ENCODE data around the gene SS18. TPM values are rescaled to one million over a fixed set of nuclear protein-coding genes. Genes with fewer than 3 reads are reported as not detected.

The SS18 gene
- total and polyA plus RNA-seq, 5 experiments from 2014 or later, result 28.3 to 85.7 (median 36.4) TPM

GRCh38 chr18:25983730-25984129 is 106.7 kb downstream of the SS18 start:
- Mint-ChIP-seq H3K4me1 (peaks cover 0 to 3% (median 1%) of the 10 kb centered on the region in 4 donors), H3K4me3 (no peak overlapping the region), H3K9me3 (peaks cover 0 to 3% (median 0%) of the 10 kb centered on the region in 9 donors), H3K36me3 (peaks cover 0 to 5% (median 0%) of the 10 kb centered on the region in 3 donors), H3K27me3 (peaks cover 0 to 15% (median 2%) of the 10 kb centered on the region in 5 donors), H3K27ac (no peak overlapping the region)
- ATAC-seq, result no peak
- POLR2A ChIA-PET, result no interaction called here
- no peak for DNase-seq

GRCh38 chr18:25982961-25983360 is 107.5 kb downstream of the SS18 start:
- peaks cover 0 to 3% (median 1%) of the 10 kb centered on the region in 4 donors for H3K4me1 Mint-ChIP-seq
- no peak overlapping the region for H3K27ac Mint-ChIP-seq
- no peak overlapping the region for H3K4me3 Mint-ChIP-seq
- ATAC-seq (no peak), DNase-seq (no peak)
- peaks cover 0 to 14% (median 2%) of the 10 kb centered on the region in 5 donors for H3K27me3 Mint-ChIP-seq
- peaks cover 0 to 5% (median 0%) of the 10 kb centered on the region in 3 donors for H3K36me3 Mint-ChIP-seq
- peaks cover 0 to 3% (median 0%) of the 10 kb centered on the region in 9 donors for H3K9me3 Mint-ChIP-seq
- POLR2A ChIA-PET, result no interaction called here

DNA sequence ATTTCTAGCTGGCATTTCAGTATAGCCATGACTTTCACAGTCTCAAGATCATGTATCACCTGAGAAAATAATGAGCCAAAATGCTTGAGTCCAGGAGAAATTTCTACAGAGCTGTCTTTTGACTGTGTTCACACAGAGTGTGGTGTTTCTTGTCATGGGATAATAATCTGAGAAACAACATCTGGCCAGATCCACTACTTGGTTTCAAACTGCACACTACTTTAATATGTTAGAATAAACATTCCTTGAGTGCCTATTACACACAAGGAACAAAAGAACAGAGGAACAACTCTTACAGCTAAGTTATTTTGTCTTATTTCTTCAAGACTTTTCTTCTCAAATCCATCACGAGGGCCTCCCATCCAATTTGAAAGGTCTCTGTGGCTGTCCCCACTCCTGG is 108.3 kb downstream of the SS18 start:
- ATAC-seq, result no peak
- POLR2A ChIA-PET, result no interaction called here
- Mint-ChIP-seq H3K9me3 (peaks cover 0 to 3% (median 0%) of the 10 kb centered on the region in 9 donors), H3K36me3 (peaks cover 0 to 5% (median 0%) of the 10 kb centered on the region in 3 donors), H3K4me3 (no peak overlapping the region), H3K27me3 (peaks cover 0 to 14% (median 2%) of the 10 kb centered on the region in 5 donors), H3K27ac (no peak overlapping the region), H3K4me1 (peaks cover 0 to 6% (median 3%) of the 10 kb centered on the region in 4 donors)
- DNase-seq, result no peak

- ATAC-seq (no peak), DNase-seq (no peak)
- H3K4me1 Mint-ChIP-seq, result peaks cover 0 to 6% (median 2%) of the 10 kb centered on the region in 4 donors
- H3K4me3 Mint-ChIP-seq, result no peak overlapping the region
- H3K27ac Mint-ChIP-seq, result no peak overlapping the region
- peaks cover 0 to 6% (median 0%) of the 10 kb centered on the region in 5 donors for H3K27me3 Mint-ChIP-seq
- peaks cover 0 to 5% (median 0%) of the 10 kb centered on the region in 3 donors for H3K36me3 Mint-ChIP-seq
- no peaks in the 10 kb centered on the region for H3K9me3 Mint-ChIP-seq
- POLR2A ChIA-PET, result no interaction called here
Observed at GRCh38 chr18:25979369-25980040, 110.9 kb downstream of the SS18 start.

- H3K27ac Mint-ChIP-seq, result no peak overlapping the region
- ATAC-seq (no peak), DNase-seq (no peak)
- no peak overlapping the region for H3K4me3 Mint-ChIP-seq
- no peaks in the 10 kb centered on the region for H3K36me3 Mint-ChIP-seq
- H3K4me1 Mint-ChIP-seq, result peaks cover 0 to 6% (median 2%) of the 10 kb centered on the region in 4 donors
- peaks cover 0 to 5% (median 0%) of the 10 kb centered on the region in 5 donors for H3K27me3 Mint-ChIP-seq
- POLR2A ChIA-PET, result no interaction called here
- H3K9me3 Mint-ChIP-seq, result peaks cover 0 to 4% (median 0%) of the 10 kb centered on the region in 9 donors
Observed at GRCh38 chr18:25976554-25976953, 113.9 kb downstream of the SS18 start.

- H3K4me3 Mint-ChIP-seq, result no peak overlapping the region
- POLR2A ChIA-PET, result no interaction called here
Observed at GRCh38 chr18:25974630-25975077, 115.8 kb downstream of the SS18 start.

More at GRCh38 chr18:25974630-25975077, 115.8 kb downstream of the SS18 start:
- no peak for ATAC-seq
- DNase-seq, result no peak
- Mint-ChIP-seq H3K9me3 (peaks cover 0 to 4% (median 0%) of the 10 kb centered on the region in 9 donors), H3K4me1 (peaks cover 0 to 6% (median 2%) of the 10 kb centered on the region in 4 donors), H3K27ac (peak overlapping the region in 1 of 10 donors; percentile 11), H3K36me3 (no peaks in the 10 kb centered on the region), H3K27me3 (peaks cover 0 to 5% (median 1%) of the 10 kb centered on the region in 5 donors)

Other genes with a start within 250 kb of the SS18 start
- 1 to 10 TPM; 1.4 to 1.7 TPM for gene PSMA8, start 43.3 kb upstream of the SS18 start, total RNA-seq
- gene PSMA8, start 43.3 kb upstream of the SS18 start, polyA plus RNA-seq, result 1 to 10 TPM; 2.1 to 3.5 (median 2.7) TPM
- 10 to 100 TPM; 13.6 to 17.4 TPM for gene TAF4B, start 135.8 kb upstream of the SS18 start, total RNA-seq
- 10 to 100 TPM in 1 of 3 donors, 1 to 10 TPM in 2; 7.3 to 12.8 (median 8.2) TPM for gene TAF4B, start 135.8 kb upstream of the SS18 start, polyA plus RNA-seq

Data from naive thymus-derived CD8-positive, alpha-beta T cell (primary cell).